Peyer's patch (tissue), 4 donors: ENCODE data around the gene HSP90AA1. TPM values are rescaled to one million over a fixed set of nuclear protein-coding genes. Genes with fewer than 3 reads are reported as not detected.

Experiments
- DNase-seq, 3 donors: peaks; one replicate each; pipeline ENCODE4 v3.0.0-alpha.2; 2017 to 2019
- H3K27ac ChIP-seq, 4 donors: fragments of 200-600 bp; sonication (generic); one replicate each; pipeline ENCODE4 v1.5.1; 2016 to 2019
- H3K27me3 ChIP-seq, 2 donors: fragments of 200-600 bp; sonication (generic); one replicate each; pipeline ENCODE4 v1.5.1; 2019
- H3K36me3 ChIP-seq, 3 donors: fragments of 200-600 bp; sonication (generic); one replicate each; pipeline ENCODE4 v1.5.1; 2016 to 2019
- H3K4me1 ChIP-seq, 4 donors: fragments of 200-600 bp; sonication (generic); one replicate each; pipeline ENCODE4 v1.5.1; 2016 to 2019
- H3K4me3 ChIP-seq, 4 donors: fragments of 200-600 bp; sonication (generic); 1 replicate in 3 of 4; 2 replicates in 1 of 4; pipeline ENCODE4 v1.5.1; 2016 to 2019; ENCODE audit warnings: mild to moderate bottlenecking in 1 of 4
- H3K9me3 ChIP-seq, 4 donors: fragments of 200-600 bp; sonication (generic); one replicate each; pipeline ENCODE4 v1.5.1; 2016 to 2019; ENCODE audit warnings: mild to moderate bottlenecking in 1 of 4
- POLR2A ChIP-seq, 2 donors: fragments of 450-650 bp; IDR thresholded peaks; one replicate each; pipeline ENCODE4 v1.5.1; 2017; ENCODE audit warnings: antibody characterized with exemption in 2 of 2, mild to moderate bottlenecking in 2 of 2, moderate library complexity in 2 of 2
- total RNA-seq, 4 donors: library from RNA; depleted of rRNA; stranded (reverse); fragments of >200 nt; gene quantifications; one replicate each; pipeline ENCODE4 v1.1.0, GENCODE V29; 2016
- TF ChIP-seq, protein P1 (sequence below), 6 experiments: fragments of 450-650 bp in 4 of 6; fragments of 200-600 bp in 2 of 6; sonication (generic) in 1 of 6; IDR thresholded peaks; one replicate each; pipeline ENCODE4 v1.5.1; 2017 to 2019; ENCODE audit warnings: antibody characterized with exemption in 6 of 6, mild to moderate bottlenecking in 3 of 6, moderate library complexity in 1 of 6

Gene HSP90AA1
- total RNA-seq, 4 donors from 2014 or later, result 141 to 550 (median 254) TPM

DNA sequence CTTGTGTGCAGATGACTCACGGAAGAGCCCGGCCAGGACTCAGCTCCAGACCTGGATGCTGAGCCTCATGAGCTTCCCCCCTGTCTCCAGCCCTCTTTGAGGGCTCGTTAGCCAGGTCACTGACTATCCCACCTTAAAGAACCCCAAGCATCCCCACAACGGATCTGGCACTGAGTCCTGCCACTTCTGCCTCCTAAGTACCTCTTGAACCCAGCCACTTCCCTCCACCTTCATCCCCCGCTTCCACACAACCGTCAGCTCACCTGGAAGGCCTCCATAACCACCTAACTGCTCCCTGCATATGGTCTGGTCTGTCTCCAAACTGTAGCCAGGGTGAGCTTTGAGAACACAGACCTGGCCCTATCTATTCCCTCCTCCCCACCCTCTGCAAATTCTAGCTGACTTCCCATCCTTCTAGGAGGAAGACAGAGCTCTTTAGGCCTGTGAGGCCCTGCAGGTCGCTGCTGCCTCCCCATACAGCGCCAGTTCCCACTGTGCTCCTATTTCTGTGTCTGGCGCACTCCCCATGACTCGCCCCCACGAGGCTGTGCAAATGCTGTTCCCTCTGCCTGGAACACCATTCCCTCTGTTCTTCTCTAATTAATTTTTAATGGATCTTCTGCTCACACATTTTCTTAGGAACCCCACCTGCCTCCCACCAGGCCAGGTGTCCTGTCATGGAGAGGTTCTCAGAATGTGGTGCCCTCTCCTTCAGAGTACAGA is 2.9 kb upstream of the HSP90AA1 start:
- no peak for TF ChIP-seq POLR2A (IDR thresholded peaks at IDR 0.05)
- TF ChIP-seq, protein P1, sequence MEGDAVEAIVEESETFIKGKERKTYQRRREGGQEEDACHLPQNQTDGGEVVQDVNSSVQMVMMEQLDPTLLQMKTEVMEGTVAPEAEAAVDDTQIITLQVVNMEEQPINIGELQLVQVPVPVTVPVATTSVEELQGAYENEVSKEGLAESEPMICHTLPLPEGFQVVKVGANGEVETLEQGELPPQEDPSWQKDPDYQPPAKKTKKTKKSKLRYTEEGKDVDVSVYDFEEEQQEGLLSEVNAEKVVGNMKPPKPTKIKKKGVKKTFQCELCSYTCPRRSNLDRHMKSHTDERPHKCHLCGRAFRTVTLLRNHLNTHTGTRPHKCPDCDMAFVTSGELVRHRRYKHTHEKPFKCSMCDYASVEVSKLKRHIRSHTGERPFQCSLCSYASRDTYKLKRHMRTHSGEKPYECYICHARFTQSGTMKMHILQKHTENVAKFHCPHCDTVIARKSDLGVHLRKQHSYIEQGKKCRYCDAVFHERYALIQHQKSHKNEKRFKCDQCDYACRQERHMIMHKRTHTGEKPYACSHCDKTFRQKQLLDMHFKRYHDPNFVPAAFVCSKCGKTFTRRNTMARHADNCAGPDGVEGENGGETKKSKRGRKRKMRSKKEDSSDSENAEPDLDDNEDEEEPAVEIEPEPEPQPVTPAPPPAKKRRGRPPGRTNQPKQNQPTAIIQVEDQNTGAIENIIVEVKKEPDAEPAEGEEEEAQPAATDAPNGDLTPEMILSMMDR (IDR thresholded peaks at IDR 0.05), result no peak
- Histone ChIP-seq H3K9me3 (no peaks in the 10 kb centered on the region), H3K27me3 (no peaks in the 10 kb centered on the region), H3K27ac (no peak overlapping the region), H3K36me3 (peaks cover 0 to 8% (median 0%) of the 10 kb centered on the region in 3 donors), H3K4me3 (no peak overlapping the region), H3K4me1 (peaks cover 0 to 19% (median 7%) of the 10 kb centered on the region in 4 donors)
- no peak for DNase-seq

DNA sequence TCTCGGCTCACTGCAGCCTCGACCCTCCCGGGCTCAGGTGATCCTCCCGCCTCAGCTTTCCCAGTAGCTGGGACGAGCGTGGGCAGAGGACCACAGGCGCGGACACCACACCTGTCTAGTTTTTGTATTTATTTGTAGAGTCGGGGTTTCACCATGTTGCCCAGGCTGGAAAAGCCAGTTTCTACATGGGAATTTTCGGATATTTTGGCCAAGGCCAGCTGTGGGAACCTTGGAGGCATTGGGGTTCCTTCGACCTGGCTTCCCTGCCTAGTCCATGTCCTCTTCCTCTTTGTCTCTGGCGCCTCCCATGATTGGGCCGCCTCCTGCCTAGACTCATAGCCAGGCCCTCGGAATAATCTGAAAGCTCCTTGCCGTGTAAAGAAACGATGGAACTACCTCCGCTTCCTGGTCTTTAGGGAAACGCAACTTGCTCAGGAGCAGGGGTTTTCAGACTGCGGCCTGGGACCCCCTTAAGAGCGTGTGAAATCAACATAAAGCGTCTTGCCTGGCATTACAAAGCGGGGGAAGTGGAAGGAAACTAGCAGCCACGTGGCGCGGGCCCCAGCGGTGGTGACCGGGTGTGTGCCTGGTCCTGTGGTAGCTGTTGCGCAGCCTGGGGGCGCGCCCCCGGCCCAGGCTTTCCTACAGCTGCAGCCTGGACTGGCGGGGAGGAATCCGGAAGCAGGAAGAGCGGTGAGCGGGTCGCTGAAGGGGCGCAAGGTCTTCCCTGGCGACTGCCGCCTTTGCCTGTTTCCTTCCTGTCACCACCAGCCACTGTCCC is 1.4 kb upstream of the HSP90AA1 start:
- Histone ChIP-seq H3K4me3 (peak overlapping the region; percentile 74 to 100 (median 95)), H3K36me3 (peaks cover 0 to 24% (median 0%) of the 10 kb centered on the region in 3 donors), H3K27ac (peak overlapping the region; percentile 99 to 100 (median 100)), H3K9me3 (no peaks in the 10 kb centered on the region), H3K27me3 (no peaks in the 10 kb centered on the region), H3K4me1 (peaks cover 0 to 35% (median 11%) of the 10 kb centered on the region in 4 donors)
- peak; percentile 59 to 76 (median 62) for DNase-seq
- TF ChIP-seq POLR2A (IDR thresholded peaks at IDR 0.05), result no peak

DNA sequence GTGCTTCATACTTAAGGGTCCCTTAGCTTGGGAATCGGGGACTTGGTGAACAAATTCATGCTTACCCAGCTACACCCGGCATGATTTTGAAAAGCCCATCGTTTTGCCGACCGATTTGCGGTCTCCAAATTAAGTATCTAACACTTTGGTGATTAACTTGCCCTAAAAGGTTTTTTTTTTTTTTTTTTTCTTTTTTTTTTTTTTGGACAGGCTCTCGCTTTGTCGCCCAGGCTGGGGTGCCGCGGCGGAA is 843 bp upstream of the HSP90AA1 start:
- DNase-seq, result no peak

DNA sequence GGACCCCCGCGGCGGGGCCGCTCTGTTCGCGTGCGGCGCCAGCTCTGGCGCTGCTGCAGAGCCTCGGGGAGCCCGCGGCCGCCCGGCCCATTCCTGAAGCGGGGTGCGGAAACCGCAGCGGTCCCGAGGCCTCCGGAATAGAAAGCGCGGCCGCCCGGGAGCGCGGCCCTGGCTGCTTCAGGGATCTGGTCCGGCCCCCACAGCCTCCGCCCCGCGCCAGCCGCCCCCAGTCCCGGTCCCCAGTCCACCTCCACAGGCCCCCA is 204 bp downstream of the HSP90AA1 start:
- H3K4me1 ChIP-seq, result peaks cover 0 to 37% (median 11%) of the 10 kb centered on the region in 4 donors
- H3K36me3 ChIP-seq, result peaks cover 0 to 39% (median 0%) of the 10 kb centered on the region in 3 donors
- peak overlapping the region; percentile 74 to 100 (median 95) for H3K4me3 ChIP-seq
- H3K27ac ChIP-seq, result peak overlapping the region; percentile 99 to 100 (median 100)
- no peaks in the 10 kb centered on the region for H3K9me3 ChIP-seq
- DNase-seq, result no peak
- TF ChIP-seq POLR2A (IDR thresholded peaks at IDR 0.05), result no peak
- TF ChIP-seq, protein P1 (IDR thresholded peaks at IDR 0.05), result no peak
- H3K27me3 ChIP-seq, result no peaks in the 10 kb centered on the region

More for the DNA sequence above, 843 bp upstream of the HSP90AA1 start:
- Histone ChIP-seq H3K36me3 (peaks cover 0 to 29% (median 0%) of the 10 kb centered on the region in 3 donors), H3K4me1 (peaks cover 0 to 37% (median 11%) of the 10 kb centered on the region in 4 donors), H3K9me3 (no peaks in the 10 kb centered on the region), H3K4me3 (peak overlapping the region; percentile 74 to 100 (median 95)), H3K27ac (peak overlapping the region; percentile 99 to 100 (median 100)), H3K27me3 (no peaks in the 10 kb centered on the region)
- TF ChIP-seq, protein P1 (IDR thresholded peaks at IDR 0.05), result no peak
- no peak for TF ChIP-seq POLR2A (IDR thresholded peaks at IDR 0.05)

DNA sequence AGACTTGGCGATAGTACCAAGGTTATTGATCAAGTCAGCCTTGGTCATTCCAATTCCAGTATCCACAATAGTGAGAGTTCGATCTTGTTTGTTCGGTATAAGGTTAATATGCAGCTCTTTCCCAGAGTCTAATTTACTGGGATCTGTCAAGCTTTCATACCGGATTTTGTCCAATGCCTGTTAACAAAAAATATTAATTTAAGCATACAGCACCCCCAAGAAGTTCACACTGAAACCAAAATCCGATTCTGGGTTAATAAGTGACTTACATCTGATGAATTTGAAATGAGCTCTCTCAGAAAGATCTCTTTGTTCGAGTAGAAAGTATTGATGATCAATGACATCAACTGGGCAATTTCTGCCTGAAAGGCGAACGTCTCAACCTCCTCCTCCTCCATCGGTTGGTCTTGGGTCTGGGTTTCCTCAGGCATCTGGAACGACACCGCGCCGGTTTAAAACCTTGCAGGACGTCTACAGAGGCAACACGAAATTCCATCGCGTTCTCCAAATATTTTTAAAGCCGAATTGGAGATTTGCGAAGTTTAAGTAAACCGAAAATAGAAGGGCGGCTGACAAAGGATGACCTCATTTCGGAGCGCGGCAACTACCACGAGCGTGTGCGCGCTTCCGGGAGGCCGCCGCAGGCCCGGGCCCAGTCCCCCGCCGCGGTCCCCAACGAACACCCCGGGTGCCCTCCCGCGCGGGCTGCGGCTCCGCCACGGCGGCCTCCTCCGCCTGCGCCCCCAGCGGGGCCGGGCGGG is 716 bp downstream of the HSP90AA1 start:
- Histone ChIP-seq H3K27ac (peak overlapping the region; percentile 99 to 100 (median 100)), H3K4me3 (peak overlapping the region; percentile 74 to 100 (median 95)), H3K36me3 (peaks cover 0 to 44% (median 0%) of the 10 kb centered on the region in 3 donors), H3K9me3 (no peaks in the 10 kb centered on the region), H3K27me3 (no peaks in the 10 kb centered on the region), H3K4me1 (peaks cover 0 to 37% (median 11%) of the 10 kb centered on the region in 4 donors)
- TF ChIP-seq POLR2A (IDR thresholded peaks at IDR 0.05), result no peak
- TF ChIP-seq, protein P1 (IDR thresholded peaks at IDR 0.05), result no peak
- DNase-seq, result peak; percentile 57 to 80 (median 73)
